ENCODE data around the gene BCAR1. TPM values are rescaled to one million over a fixed set of nuclear protein-coding genes. Genes with fewer than 3 reads are reported as not detected.
"Not testable (repeated sequence)": the region's sequence is repeated elsewhere in the genome, so short reads cannot be mapped to it uniquely, and the experiment has no call there.

Gene BCAR1
- total RNA-seq, 4 donors from 2014 or later: 51.1 to 89.9 (median 71.3) TPM

DNA sequence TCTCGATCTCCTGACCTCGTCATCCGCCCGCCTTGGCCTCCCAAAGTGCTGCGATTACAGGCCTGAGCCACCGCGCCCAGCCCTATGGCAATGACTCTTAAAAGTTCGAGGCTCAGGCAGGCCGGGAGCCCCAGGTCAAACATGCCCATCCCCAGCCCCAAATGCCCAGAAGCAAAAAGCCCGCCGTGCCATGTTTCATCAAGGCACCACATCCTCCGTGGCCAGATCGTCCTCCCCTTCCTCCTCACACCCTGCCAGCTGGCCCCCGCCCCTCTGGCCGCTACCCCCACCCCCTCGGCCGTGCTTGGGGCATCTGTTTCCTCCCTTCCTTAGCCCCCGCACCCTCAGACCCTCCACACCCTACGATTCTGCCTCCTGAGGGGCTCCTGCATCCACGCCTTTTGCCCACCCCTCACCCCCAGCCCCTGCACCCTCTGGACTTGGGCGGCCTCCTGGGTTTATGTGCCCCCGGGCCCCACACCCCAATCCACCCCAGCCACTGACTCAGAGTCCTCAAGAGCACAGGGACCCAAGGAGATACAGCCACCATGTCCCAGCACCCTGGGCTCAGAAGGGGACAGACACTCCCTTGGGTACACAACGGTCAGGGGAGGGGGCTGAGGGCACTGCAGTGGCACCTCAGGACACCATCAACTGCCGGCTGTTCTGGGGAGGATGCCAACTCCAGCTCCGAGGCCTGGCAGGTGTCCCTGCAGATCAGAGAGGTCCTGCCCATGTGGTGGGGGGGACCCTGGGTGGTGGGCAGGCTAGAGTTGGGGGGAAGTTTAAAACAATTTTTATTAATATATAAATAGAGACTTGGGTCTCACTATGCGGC lies 25.5 kb downstream of the BCAR1 start:
- Histone ChIP-seq H3K9me3 (no peaks in the 10 kb centered on the region), H3K4me1 (peaks cover 0 to 4% of the 10 kb centered on the region in 2 donors), H3K27ac (no peak overlapping the region), H3K4me3 (replicated peaks in 1 of 3) (no peak overlapping the region), H3K36me3 (peaks cover 18 to 20% of the 10 kb centered on the region in 2 donors), H3K27me3 (no peaks in the 10 kb centered on the region)
- no peak for TF ChIP-seq POLR2A (IDR thresholded peaks at IDR 0.05)
- TF ChIP-seq, protein P1, sequence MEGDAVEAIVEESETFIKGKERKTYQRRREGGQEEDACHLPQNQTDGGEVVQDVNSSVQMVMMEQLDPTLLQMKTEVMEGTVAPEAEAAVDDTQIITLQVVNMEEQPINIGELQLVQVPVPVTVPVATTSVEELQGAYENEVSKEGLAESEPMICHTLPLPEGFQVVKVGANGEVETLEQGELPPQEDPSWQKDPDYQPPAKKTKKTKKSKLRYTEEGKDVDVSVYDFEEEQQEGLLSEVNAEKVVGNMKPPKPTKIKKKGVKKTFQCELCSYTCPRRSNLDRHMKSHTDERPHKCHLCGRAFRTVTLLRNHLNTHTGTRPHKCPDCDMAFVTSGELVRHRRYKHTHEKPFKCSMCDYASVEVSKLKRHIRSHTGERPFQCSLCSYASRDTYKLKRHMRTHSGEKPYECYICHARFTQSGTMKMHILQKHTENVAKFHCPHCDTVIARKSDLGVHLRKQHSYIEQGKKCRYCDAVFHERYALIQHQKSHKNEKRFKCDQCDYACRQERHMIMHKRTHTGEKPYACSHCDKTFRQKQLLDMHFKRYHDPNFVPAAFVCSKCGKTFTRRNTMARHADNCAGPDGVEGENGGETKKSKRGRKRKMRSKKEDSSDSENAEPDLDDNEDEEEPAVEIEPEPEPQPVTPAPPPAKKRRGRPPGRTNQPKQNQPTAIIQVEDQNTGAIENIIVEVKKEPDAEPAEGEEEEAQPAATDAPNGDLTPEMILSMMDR (IDR thresholded peaks at IDR 0.05): no peak
- intact Hi-C loops (cut with DNase I): loop anchor here (2.0 kb wide), 1 partner anchor 19 kb away; the partner anchor contains the start of gene CTRB2
- 71 to 80% methylated on average over 23 to 26 of the region's 26 CpGs for WGBS, 2 donors
- no peak for DNase-seq

DNA sequence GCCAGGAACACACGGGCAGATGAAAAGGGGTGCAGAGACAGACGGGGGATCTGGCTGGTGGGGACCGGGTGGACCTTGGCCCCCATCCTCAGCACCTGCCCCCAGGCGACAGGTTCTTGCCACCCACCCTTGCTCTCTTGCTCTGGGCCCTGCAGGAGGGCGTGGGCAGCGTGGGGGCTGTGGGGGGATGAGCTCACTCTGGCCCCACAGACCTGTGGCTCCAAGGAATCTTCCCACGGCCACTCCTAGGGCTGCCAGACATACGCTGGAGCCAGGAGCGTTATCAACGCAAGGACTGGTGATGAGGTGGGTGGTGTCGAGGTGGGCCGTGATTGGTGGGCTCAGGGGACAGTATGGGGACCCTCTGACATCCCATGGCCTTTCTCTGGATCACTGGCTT lies 26.3 kb downstream of the BCAR1 start:
- H3K9me3 ChIP-seq: no peaks in the 10 kb centered on the region
- WGBS, 2 donors: 60 to 70% methylated on average over 11 of the region's 12 CpGs
- no peak overlapping the region for H3K27ac ChIP-seq
- H3K4me1 ChIP-seq: peaks cover 0 to 4% of the 10 kb centered on the region in 2 donors
- DNase-seq: no peak
- intact Hi-C loops (cut with DNase I): no loop called here
- no peaks in the 10 kb centered on the region for H3K27me3 ChIP-seq
- no peak overlapping the region for H3K4me3 ChIP-seq (replicated peaks in 1 of 3)
- TF ChIP-seq POLR2A (IDR thresholded peaks at IDR 0.05): no peak
- TF ChIP-seq, protein P1 (IDR thresholded peaks at IDR 0.05): no peak
- peaks cover 18 to 20% of the 10 kb centered on the region in 2 donors for H3K36me3 ChIP-seq

DNA sequence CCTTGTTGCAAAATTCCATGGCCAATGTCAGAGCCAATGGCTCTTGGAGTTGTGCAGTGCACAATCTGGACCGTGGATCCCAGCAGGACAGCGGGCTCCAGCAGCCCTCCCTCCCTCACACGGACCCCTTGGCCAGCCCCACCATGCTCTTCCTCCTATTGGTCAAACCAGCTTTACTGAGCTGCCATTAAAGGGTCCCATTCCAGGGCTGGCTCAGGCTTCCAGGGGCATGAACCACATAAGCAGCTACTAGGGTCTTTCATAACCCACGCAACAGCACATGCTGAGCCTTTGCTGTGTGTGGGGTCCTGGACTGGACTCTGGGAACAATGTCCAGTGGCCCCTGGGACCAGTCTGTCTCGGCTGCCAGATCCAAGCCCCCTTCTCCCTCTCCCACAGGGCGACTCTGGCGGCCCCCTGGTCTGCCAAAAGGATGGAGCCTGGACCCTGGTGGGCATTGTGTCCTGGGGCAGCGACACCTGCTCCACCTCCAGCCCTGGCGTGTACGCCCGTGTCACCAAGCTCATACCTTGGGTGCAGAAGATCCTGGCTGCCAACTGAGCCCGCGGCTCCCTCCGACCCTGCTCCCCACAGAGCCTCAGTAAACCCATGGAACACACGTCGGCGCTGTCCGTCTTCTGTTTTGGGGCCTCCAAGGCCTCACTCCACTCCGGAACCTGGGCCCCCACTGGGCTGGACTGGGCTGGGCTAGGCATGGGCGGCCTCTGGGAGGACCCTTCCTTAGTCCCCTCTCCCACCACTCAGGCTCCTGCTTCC lies 26.9 kb downstream of the BCAR1 start:
- Histone ChIP-seq H3K4me1 (peaks cover under 1 to 6% of the 10 kb centered on the region in 2 donors), H3K27me3 (no peaks in the 10 kb centered on the region), H3K9me3 (no peaks in the 10 kb centered on the region), H3K36me3 (peaks cover 15 to 16% of the 10 kb centered on the region in 2 donors), H3K4me3 (replicated peaks in 1 of 3) (no peak overlapping the region), H3K27ac (no peak overlapping the region)
- TF ChIP-seq, protein P1 (IDR thresholded peaks at IDR 0.05): no peak
- no peak for TF ChIP-seq POLR2A (IDR thresholded peaks at IDR 0.05)
- 70 to 81% methylated on average over 16 to 18 of the region's 20 CpGs for WGBS, 2 donors
- DNase-seq: no peak
- intact Hi-C loops (cut with DNase I): no loop called here

DNA sequence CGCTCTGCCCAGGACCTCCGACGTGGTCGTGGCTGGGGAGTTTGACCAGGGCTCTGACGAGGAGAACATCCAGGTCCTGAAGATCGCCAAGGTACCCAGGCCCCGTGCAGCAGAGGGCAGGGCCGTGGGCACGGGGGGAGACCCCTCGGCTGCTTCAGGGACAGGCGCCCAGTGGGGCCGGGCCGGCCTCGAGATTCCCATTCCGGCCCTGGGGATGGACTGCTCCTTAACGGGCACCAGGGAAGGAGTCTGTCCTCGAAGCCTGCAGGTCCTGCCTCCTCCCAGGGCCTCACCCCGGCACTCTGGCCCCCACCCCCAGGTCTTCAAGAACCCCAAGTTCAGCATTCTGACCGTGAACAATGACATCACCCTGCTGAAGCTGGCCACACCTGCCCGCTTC lies 28.3 kb downstream of the BCAR1 start:
- DNase-seq; H3K27ac ChIP-seq; intact Hi-C loops (cut with DNase I); H3K36me3 ChIP-seq; H3K4me3 ChIP-seq (replicated peaks in 1 of 3); H3K27me3 ChIP-seq; H3K9me3 ChIP-seq: not testable (repeated sequence)
- H3K4me1 ChIP-seq: peaks cover 6 to 16% of the 10 kb centered on the region in 2 donors
- WGBS, 2 donors: 87% methylated on average over 10 of the region's 20 CpGs; no CpG with 5 or more reads in 1 of the 2 donors

DNA sequence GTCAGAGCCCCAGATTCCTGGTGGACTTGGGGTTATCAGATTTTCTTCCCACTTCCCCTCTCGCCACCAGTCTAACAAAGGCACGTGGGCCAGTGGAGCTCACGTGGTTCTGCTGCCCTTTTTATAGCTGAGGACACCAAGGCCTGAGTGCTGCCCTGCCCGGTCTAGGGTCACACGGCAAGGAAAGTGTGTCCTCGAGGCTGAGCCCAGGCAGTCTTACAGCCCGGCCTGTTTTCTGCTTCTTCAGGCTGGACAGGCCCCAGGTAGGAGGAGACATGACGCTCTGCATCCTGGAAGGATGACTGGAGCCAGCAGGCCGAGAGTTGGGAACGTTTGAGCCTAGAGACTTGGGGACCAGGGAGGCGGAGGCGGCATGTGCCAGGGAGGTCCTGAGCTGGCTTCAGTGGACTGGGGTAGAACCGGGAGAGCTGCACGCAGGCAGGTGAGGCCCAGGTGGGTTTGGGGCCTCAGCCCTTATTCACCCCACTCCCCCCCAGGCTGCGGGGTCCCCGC lies 29.1 kb downstream of the BCAR1 start:
- Histone ChIP-seq H3K27ac (no peak overlapping the region), H3K36me3 (no peaks in the 10 kb centered on the region), H3K4me1 (peaks cover 6 to 17% of the 10 kb centered on the region in 2 donors), H3K4me3 (replicated peaks in 1 of 3) (no peak overlapping the region), H3K9me3 (no peaks in the 10 kb centered on the region), H3K27me3 (no peaks in the 10 kb centered on the region)
- 80 to 96% methylated on average over 3 to 5 of the region's 16 CpGs for WGBS, 2 donors
- intact Hi-C loops (cut with DNase I): no loop called here
- peak in 1 of 2 donors; percentile 25 for DNase-seq
- TF ChIP-seq POLR2A (IDR thresholded peaks at IDR 0.05): no peak
- TF ChIP-seq, protein P1 (IDR thresholded peaks at IDR 0.05): no peak
